ENCODE results near the gene VWA8.

The VWA8 gene

DNA sequence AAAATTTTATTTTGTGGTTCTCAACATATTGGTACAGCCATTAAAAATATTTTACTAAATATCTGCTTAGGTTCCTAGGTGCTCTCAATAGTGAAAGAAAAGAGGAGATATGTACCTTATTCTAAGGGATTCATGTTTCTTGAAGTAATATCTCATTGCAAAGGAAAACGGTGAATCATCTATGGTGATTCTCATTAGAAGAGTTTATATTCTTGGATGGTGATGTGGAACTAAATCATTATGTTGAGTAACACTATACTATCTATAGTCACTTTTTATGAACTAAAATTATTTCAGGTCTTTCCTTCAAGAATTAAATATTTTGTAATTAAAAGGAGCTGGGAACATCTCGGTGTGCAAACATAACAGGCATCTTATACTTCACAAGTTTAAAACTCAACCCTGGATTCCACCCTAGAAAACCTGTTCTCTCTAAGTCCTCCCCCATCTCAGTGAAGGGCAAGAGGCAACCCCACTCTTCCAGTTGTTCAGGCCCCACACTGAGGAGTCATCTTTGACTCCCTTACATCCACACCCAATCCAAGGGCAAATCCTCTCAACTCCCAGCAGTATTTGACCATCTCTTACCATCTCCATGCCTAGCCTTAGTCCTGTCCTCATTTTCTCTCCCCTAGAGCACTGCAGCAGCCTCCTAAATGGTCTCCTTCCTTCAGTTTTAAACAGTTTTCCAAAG, 363.4 kb downstream of the VWA8 start:
- no peaks in the 10 kb centered on the region for H3K27me3 ChIP-seq (ENCODE audit: control insufficient read depth, insufficient read depth, low read length)
- no peak overlapping the region for H3K4me3 ChIP-seq (ENCODE audit: low read depth, low read length)
- H3K9ac ChIP-seq (ENCODE audit: low read depth, low read length): no peak overlapping the region
- no peaks in the 10 kb centered on the region for H3K9me3 ChIP-seq (ENCODE audit: control insufficient read depth, insufficient read depth, low read length)
- no peaks in the 10 kb centered on the region for H3K36me3 ChIP-seq (ENCODE audit: control insufficient read depth, insufficient read depth, low read length)
- H3K4me1 ChIP-seq (ENCODE audit: control insufficient read depth, insufficient read depth, low read length): no peaks in the 10 kb centered on the region

DNA sequence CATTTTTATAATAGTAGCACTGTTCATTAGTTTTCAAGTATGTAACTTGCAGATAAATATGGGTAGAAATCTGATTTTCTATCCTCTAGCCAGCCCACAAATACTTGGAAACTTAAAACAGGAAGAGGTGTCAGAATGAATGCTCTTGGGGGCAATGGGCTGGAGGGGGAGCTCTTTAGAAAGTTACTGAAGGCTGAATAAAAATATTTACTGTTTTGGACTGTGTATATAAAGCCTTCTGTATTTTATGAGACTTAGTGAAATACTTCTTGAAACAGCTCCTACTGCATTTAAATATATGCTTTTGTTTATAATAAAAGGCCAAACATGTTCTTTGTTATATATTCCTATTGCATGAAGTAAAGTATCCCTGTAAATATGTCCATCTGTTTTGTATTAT, 364.7 kb downstream of the VWA8 start:
- Histone ChIP-seq H3K27me3 (ENCODE audit: control insufficient read depth, insufficient read depth, low read length) (no peaks in the 10 kb centered on the region), H3K4me3 (ENCODE audit: low read depth, low read length) (no peak overlapping the region), H3K9me3 (ENCODE audit: control insufficient read depth, insufficient read depth, low read length) (no peaks in the 10 kb centered on the region), H3K36me3 (ENCODE audit: control insufficient read depth, insufficient read depth, low read length) (no peaks in the 10 kb centered on the region), H3K9ac (ENCODE audit: low read depth, low read length) (no peak overlapping the region), H3K4me1 (ENCODE audit: control insufficient read depth, insufficient read depth, low read length) (no peaks in the 10 kb centered on the region)

DNA sequence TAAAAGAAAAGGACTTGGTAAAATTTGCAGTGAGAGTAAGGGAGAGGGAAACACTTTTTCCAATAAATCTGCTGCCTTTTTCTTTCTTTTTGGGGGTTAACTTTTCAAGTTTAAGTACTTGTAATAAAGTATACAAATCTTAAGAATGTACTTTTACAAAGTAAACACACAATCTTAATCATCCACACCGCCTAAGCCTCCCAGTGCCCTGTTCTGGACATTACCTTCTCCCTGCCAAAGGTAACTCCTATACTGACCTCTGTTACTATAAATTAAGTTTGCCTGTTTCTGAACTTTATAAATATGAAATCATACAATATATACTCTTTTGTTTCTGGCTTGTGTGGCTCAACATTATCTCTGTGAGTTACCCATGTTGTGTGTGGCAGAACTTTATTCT, 365.6 kb downstream of the VWA8 start:
- Histone ChIP-seq H3K9ac (ENCODE audit: low read depth, low read length) (no peak overlapping the region), H3K4me3 (ENCODE audit: low read depth, low read length) (no peak overlapping the region), H3K27me3 (ENCODE audit: control insufficient read depth, insufficient read depth, low read length) (no peaks in the 10 kb centered on the region), H3K4me1 (ENCODE audit: control insufficient read depth, insufficient read depth, low read length) (no peaks in the 10 kb centered on the region), H3K36me3 (ENCODE audit: control insufficient read depth, insufficient read depth, low read length) (no peaks in the 10 kb centered on the region), H3K9me3 (ENCODE audit: control insufficient read depth, insufficient read depth, low read length) (no peaks in the 10 kb centered on the region)

DNA sequence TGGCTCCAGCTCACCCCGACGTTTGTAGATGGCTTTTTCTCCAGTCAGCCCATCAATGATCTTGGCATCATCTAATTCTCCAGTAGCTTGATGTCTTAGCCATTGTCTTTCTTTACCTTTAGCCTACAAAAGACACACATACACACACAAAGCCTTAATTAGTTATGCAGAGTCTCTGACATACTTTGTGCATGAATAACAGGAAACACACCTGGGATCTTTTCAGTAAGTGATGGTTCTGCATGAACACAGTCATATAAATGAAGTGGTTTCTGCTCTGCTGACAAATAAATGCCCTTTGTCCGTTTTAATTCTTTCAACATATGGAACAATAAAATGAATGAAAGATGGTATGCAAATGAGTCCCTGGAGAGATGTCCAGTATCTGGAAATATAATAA, 370.3 kb downstream of the VWA8 start:
- H3K36me3 ChIP-seq (ENCODE audit: control insufficient read depth, insufficient read depth, low read length): peaks cover 3% of the 10 kb centered on the region
- no peak overlapping the region for H3K9ac ChIP-seq (ENCODE audit: low read depth, low read length)
- H3K27me3 ChIP-seq (ENCODE audit: control insufficient read depth, insufficient read depth, low read length): no peaks in the 10 kb centered on the region
- H3K4me1 ChIP-seq (ENCODE audit: control insufficient read depth, insufficient read depth, low read length): no peaks in the 10 kb centered on the region
- H3K9me3 ChIP-seq (ENCODE audit: control insufficient read depth, insufficient read depth, low read length): no peaks in the 10 kb centered on the region
- H3K4me3 ChIP-seq (ENCODE audit: low read depth, low read length): no peak overlapping the region

DNA sequence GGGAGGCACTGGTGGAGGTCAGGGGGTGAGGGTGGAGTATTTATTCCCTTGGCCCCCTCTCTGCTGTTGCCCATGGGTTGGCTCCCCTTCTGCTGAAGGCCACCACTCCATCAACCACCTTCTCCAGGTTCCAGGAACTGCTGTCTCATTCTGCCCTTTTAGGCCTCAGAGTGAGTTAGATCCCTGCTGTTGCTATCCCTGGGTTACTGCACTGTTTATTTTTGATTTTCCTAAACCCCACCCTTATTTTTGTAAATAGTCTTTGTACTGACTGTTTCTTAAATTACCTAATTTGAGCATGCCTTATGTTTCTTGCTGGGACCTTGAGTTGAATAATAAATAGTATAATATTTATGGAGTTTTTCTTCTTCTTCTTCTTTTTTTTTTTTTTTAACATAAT, 370.8 kb downstream of the VWA8 start:
- Histone ChIP-seq H3K4me3 (ENCODE audit: low read depth, low read length) (no peak overlapping the region), H3K27me3 (ENCODE audit: control insufficient read depth, insufficient read depth, low read length) (no peaks in the 10 kb centered on the region), H3K9me3 (ENCODE audit: control insufficient read depth, insufficient read depth, low read length) (no peaks in the 10 kb centered on the region), H3K36me3 (ENCODE audit: control insufficient read depth, insufficient read depth, low read length) (peaks cover 3% of the 10 kb centered on the region), H3K4me1 (ENCODE audit: control insufficient read depth, insufficient read depth, low read length) (no peaks in the 10 kb centered on the region), H3K9ac (ENCODE audit: low read depth, low read length) (no peak overlapping the region)

DNA sequence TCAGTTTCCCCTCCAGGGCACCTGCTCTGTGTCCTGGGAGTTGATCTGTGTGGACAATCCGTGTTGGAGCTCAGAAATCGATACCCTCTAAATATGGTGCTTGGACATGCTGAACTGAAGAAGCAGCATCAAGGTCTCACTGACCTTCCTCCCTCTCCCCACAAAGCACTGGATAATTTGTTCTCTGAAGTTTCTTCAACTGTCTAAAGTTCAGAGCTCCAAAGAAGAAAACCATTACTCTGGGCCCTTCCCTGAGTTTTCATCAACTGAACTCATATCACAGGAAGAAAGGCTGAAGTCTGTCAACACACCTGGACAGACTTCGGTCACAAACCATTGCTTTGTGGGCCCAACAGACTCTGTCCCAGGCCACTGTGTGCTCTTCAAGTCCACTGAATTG, 371.5 kb downstream of the VWA8 start:
- H3K4me3 ChIP-seq (ENCODE audit: low read depth, low read length): no peak overlapping the region
- peaks cover 3% of the 10 kb centered on the region for H3K36me3 ChIP-seq (ENCODE audit: control insufficient read depth, insufficient read depth, low read length)
- no peaks in the 10 kb centered on the region for H3K27me3 ChIP-seq (ENCODE audit: control insufficient read depth, insufficient read depth, low read length)
- H3K9ac ChIP-seq (ENCODE audit: low read depth, low read length): no peak overlapping the region
- H3K4me1 ChIP-seq (ENCODE audit: control insufficient read depth, insufficient read depth, low read length): no peaks in the 10 kb centered on the region
- H3K9me3 ChIP-seq (ENCODE audit: control insufficient read depth, insufficient read depth, low read length): no peaks in the 10 kb centered on the region

DNA sequence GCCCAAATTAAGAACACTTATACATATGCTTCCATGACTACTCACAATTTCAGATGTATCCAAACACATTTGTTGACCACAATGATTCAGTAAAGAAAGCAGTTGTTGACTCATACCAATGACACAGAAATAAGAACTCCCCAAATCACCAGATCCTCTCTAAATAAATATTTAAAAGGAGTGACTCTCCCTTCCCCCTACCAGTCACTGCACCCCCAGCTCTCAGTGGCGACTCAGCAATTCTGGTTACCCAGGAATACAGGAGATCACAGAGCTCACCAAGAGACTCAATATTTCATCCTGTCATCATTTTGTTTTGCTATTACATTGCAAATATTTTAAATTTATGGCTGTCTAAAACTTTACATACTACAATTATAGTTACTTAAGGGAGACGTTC, 372.0 kb downstream of the VWA8 start:
- H3K9me3 ChIP-seq (ENCODE audit: control insufficient read depth, insufficient read depth, low read length): no peaks in the 10 kb centered on the region
- H3K9ac ChIP-seq (ENCODE audit: low read depth, low read length): no peak overlapping the region
- no peaks in the 10 kb centered on the region for H3K4me1 ChIP-seq (ENCODE audit: control insufficient read depth, insufficient read depth, low read length)
- no peak overlapping the region for H3K4me3 ChIP-seq (ENCODE audit: low read depth, low read length)
- H3K27me3 ChIP-seq (ENCODE audit: control insufficient read depth, insufficient read depth, low read length): no peaks in the 10 kb centered on the region
- H3K36me3 ChIP-seq (ENCODE audit: control insufficient read depth, insufficient read depth, low read length): peaks cover 3% of the 10 kb centered on the region

DNA sequence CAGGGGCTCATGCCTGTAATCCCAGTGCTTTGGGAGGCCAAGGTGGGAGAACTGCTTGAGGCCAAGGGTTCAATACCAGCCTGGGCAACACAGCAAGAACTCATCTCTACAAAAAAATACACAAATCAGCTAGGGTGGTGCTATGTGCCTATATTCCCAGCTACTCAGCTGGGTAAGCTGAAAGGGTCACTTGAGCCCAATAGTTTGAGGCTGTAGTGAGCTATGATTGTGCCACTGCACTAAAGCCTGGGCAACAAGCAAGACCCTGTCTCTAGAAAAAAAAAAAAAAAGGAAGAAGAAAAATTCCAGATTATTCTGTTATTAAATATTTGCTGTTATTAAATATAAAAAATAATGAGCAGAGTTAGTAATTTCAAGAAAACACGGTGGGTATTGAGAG, 372.5 kb downstream of the VWA8 start:
- H3K4me1 ChIP-seq (ENCODE audit: control insufficient read depth, insufficient read depth, low read length): no peaks in the 10 kb centered on the region
- H3K27me3 ChIP-seq (ENCODE audit: control insufficient read depth, insufficient read depth, low read length): no peaks in the 10 kb centered on the region
- H3K36me3 ChIP-seq (ENCODE audit: control insufficient read depth, insufficient read depth, low read length): peaks cover 3% of the 10 kb centered on the region
- H3K4me3 ChIP-seq (ENCODE audit: low read depth, low read length): no peak overlapping the region
- H3K9me3 ChIP-seq (ENCODE audit: control insufficient read depth, insufficient read depth, low read length): no peaks in the 10 kb centered on the region
- H3K9ac ChIP-seq (ENCODE audit: low read depth, low read length): no peak overlapping the region

DNA sequence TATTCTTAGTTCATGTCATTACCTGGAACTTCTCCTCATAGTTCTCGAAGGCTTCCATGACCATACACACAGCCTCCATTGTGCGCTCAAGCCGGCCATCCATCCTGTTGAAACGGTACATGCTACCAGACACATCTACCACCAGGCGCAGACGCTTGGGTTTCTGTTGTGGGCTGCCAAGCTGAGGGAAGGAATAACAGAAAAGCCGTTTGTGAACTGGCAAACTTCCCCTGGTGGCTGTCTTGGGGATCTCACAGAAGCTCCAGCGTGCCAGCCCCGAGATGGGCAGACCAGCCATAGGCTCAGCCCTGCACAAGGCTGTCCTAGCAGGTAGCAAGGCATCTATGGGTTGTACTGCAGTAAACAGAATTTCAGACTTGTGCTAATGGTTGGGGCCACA, 373.4 kb downstream of the VWA8 start:
- no peaks in the 10 kb centered on the region for H3K4me1 ChIP-seq (ENCODE audit: control insufficient read depth, insufficient read depth, low read length)
- H3K9ac ChIP-seq (ENCODE audit: low read depth, low read length): no peak overlapping the region

DNA sequence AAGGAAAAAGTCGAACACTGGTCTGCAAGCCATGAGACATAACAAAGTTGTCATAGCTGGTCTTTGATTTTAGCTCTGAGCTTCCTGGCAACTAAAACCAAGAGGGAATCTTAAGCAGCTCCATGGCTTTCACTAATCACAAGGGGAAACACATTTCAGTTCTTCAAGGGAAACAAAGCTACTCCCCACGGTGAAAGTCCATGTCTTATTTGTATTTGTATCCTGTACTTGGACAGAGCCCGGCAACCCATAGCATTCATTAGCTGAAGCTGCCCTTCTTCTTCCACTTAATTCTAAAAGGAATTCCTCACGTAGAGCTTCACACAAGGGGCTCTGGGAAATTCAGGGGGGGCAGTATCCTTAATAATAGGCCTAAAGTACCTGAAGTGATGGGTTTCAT, 374.7 kb downstream of the VWA8 start:
- Histone ChIP-seq H3K4me1 (ENCODE audit: control insufficient read depth, insufficient read depth, low read length) (no peaks in the 10 kb centered on the region), H3K4me3 (ENCODE audit: low read depth, low read length) (no peak overlapping the region), H3K9me3 (ENCODE audit: control insufficient read depth, insufficient read depth, low read length) (no peaks in the 10 kb centered on the region), H3K27me3 (ENCODE audit: control insufficient read depth, insufficient read depth, low read length) (no peaks in the 10 kb centered on the region), H3K36me3 (ENCODE audit: control insufficient read depth, insufficient read depth, low read length) (peaks cover 3% of the 10 kb centered on the region), H3K9ac (ENCODE audit: low read depth, low read length) (no peak overlapping the region)

More for the DNA sequence above, 373.4 kb downstream of the VWA8 start:
- Histone ChIP-seq H3K36me3 (ENCODE audit: control insufficient read depth, insufficient read depth, low read length) (peaks cover 3% of the 10 kb centered on the region), H3K4me3 (ENCODE audit: low read depth, low read length) (no peak overlapping the region), H3K9me3 (ENCODE audit: control insufficient read depth, insufficient read depth, low read length) (no peaks in the 10 kb centered on the region), H3K27me3 (ENCODE audit: control insufficient read depth, insufficient read depth, low read length) (no peaks in the 10 kb centered on the region)

DNA sequence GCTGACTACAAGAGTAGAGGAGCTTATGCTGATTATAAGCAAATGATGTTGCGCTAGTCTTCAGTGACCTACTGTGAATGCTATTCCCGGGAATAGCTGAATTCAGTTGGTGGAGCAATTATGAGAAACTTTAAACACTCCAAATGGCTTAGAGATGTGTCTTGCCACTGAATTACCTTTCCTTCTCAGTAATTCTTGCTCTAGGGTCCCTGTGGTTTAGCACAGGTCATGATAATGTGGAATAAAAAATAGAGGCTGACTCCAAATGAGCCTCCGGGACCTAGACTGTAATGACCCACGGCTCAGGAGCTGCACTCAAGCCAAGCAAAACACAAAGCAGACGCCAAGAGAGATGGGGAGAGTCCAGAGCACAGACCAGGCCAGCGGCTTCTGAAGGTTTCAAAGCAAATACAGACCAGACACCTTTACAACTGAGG, 378.9 kb downstream of the VWA8 start:
- Histone ChIP-seq H3K36me3 (ENCODE audit: control insufficient read depth, insufficient read depth, low read length) (no peaks in the 10 kb centered on the region), H3K4me1 (ENCODE audit: control insufficient read depth, insufficient read depth, low read length) (no peaks in the 10 kb centered on the region), H3K9me3 (ENCODE audit: control insufficient read depth, insufficient read depth, low read length) (no peaks in the 10 kb centered on the region), H3K27me3 (ENCODE audit: control insufficient read depth, insufficient read depth, low read length) (no peaks in the 10 kb centered on the region), H3K9ac (ENCODE audit: low read depth, low read length) (no peak overlapping the region), H3K4me3 (ENCODE audit: low read depth, low read length) (no peak overlapping the region)

DNA sequence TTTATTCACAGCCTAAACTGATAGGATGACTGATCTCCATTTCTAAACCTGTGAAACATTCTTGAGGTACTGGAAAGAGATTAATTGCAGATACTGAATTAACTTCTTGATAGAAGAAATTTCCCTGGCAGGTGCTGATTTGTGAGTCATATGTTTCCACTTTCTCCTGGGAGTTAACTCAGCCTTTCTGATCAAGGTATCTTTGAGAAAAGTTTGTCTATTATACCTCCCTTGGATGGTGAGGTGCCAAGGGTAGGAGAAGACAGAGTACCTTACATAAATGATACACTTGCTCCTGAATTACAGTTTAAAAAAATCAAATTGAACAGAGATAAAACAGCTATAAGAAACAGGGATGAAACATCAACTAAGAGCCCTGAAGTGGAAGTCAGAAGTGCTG, 380.6 kb downstream of the VWA8 start:
- Histone ChIP-seq H3K4me1 (ENCODE audit: control insufficient read depth, insufficient read depth, low read length) (no peaks in the 10 kb centered on the region), H3K9me3 (ENCODE audit: control insufficient read depth, insufficient read depth, low read length) (no peaks in the 10 kb centered on the region), H3K4me3 (ENCODE audit: low read depth, low read length) (no peak overlapping the region), H3K9ac (ENCODE audit: low read depth, low read length) (no peak overlapping the region), H3K27me3 (ENCODE audit: control insufficient read depth, insufficient read depth, low read length) (no peaks in the 10 kb centered on the region), H3K36me3 (ENCODE audit: control insufficient read depth, insufficient read depth, low read length) (no peaks in the 10 kb centered on the region)

Data from iPS-15b (cell line).